ENCODE data around the gene RNF32.

GRCh38 chr7:156621652-156622051 is 18.9 kb upstream of the RNF32 start:
- TF ChIP-seq, protein P1, sequence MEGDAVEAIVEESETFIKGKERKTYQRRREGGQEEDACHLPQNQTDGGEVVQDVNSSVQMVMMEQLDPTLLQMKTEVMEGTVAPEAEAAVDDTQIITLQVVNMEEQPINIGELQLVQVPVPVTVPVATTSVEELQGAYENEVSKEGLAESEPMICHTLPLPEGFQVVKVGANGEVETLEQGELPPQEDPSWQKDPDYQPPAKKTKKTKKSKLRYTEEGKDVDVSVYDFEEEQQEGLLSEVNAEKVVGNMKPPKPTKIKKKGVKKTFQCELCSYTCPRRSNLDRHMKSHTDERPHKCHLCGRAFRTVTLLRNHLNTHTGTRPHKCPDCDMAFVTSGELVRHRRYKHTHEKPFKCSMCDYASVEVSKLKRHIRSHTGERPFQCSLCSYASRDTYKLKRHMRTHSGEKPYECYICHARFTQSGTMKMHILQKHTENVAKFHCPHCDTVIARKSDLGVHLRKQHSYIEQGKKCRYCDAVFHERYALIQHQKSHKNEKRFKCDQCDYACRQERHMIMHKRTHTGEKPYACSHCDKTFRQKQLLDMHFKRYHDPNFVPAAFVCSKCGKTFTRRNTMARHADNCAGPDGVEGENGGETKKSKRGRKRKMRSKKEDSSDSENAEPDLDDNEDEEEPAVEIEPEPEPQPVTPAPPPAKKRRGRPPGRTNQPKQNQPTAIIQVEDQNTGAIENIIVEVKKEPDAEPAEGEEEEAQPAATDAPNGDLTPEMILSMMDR (IDR thresholded peaks at IDR 0.05; ENCODE audit: low read length), result no peak
- no peak for TF ChIP-seq EZH2 (IDR thresholded peaks at IDR 0.05; ENCODE audit: borderline replicate concordance, low read length)
